NCI-H1092 (cell line): ENCODE results near the gene RACGAP1.

Experiments
- DNase-seq: peaks from one replicate; lab custom pipeline; 2025; lab: John Stamatoyannopoulos, UW

RACGAP1 gene

DNA sequence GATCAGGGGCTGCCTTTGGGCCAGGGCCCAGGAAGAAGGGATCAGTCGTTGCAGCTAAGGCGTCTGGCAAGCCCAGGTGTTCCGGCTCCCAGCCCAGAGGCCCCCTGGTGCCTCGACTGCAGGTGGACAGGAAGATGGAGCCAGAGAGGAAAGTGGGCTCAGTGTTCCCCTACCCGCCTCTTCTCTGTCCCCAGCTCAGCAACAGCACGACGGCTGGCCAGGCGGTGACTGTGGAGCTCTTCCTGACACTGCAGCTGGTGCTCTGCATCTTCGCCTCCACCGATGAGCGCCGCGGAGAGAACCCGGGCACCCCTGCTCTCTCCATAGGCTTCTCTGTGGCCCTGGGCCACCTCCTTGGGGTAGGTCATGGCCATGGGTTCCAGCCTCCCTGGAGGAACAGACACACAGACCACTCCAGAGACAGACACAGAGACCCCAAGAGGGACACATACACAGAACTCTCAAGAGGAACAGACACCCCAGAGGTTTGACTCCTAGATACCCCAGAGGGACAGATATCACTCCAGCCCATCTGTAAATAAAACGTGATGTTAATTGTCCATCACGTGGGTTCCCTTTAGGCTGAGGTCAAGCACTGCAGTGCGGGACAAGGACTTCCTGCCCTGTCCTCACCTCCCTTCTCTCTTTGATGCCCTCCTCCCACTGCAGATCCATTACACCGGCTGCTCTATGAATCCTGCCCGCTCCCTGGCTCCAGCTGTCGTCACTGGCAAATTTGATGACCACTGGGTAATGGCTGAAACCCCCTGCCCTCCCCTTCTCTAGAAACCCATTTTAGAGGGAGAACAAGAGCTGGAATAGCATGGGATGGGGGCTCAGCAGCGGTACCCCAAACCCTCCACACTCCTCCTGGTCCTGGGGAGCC lies 71.1 kb downstream of the RACGAP1 start:
- DNase-seq, result no peak

DNA sequence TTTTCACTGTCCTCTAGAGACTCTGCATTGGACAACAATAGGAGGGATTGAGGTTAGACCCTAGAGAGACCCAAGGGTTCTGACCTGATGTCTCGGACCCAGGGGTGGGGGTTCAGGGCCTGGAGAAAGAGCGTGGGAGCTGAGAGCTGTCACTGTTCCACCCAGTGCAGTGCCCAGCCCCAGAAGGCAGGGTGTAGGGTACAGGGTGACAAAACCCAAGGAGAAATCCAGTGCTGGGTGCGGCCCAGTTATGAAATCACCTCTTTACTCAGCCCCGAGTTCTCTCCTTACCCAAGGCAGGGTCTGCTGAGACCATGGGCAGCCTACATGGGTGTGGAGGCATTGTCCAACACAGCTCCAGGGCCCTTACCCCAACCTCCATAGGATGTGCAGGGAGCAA lies 72.1 kb downstream of the RACGAP1 start:
- DNase-seq, result no peak

DNA sequence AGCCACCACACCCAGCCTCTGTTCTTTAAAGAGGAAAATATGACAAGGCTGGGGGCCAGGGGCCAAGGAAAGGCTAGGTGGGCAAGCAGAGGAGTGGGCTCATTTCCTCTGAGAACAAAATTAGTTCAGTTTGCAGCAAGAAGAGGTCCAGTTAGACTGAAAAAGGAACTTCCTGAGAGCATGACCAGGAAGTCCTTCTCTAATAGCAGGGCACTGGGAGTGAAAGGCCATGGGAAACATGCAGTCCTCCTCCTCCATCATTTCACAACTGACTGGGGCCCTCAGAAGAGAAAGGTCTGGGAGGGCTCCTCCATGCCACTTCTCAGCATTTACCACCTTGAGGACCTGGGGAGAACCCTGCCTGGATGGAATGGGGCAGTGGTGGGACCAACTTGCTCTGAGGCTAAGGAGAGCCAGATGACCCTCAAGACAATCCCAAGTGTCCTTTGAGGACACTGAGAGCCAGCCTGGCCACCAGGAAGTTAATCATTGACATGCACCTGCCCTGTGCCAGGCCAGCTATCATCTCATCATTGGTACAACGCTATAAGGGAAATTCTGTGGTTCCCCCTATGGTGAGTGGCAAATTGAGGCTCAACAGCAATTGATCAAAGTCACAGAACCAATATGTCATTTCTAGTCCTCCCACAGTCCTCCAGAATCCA lies 72.8 kb downstream of the RACGAP1 start:
- DNase-seq, result no peak

DNA sequence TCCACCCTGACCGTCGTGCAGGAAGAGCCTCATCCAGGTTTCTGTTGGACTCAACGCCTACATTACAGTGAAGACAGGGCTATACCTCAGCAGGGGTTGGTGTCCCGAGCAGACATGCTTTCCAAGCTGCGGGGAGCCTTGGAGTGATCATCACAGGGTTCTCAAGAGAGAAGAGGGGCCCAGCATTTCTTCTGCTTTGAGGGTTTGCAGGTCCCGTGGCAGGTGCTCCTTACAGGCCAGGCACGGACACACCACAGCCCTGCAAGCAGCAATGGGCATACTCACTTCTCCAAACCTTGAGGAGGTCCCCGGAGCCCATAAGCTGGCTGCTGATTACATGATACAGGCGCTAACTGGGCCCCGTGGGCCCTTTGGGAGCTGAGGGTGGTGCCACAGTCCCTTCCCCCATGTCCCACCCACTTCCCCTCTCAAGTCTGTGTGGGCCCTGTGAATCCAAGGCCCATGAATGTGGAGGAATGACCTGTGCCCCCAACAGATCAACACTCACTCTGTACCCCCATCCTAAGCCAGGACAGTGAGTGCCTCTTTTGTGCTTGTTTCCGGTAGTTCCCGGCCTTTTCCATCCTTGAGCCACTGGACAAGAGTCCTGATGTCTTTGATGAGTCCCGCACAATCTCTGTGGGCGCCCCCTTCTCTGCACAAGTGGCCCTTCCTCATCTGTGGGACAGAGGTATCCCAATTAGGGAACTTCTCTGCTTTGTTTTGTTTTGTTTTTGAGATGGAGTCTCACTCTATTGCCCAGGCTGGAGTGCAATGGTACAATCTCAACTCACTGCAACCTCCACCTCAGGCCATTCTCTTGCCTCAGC lies 73.7 kb downstream of the RACGAP1 start:
- no peak for DNase-seq

DNA sequence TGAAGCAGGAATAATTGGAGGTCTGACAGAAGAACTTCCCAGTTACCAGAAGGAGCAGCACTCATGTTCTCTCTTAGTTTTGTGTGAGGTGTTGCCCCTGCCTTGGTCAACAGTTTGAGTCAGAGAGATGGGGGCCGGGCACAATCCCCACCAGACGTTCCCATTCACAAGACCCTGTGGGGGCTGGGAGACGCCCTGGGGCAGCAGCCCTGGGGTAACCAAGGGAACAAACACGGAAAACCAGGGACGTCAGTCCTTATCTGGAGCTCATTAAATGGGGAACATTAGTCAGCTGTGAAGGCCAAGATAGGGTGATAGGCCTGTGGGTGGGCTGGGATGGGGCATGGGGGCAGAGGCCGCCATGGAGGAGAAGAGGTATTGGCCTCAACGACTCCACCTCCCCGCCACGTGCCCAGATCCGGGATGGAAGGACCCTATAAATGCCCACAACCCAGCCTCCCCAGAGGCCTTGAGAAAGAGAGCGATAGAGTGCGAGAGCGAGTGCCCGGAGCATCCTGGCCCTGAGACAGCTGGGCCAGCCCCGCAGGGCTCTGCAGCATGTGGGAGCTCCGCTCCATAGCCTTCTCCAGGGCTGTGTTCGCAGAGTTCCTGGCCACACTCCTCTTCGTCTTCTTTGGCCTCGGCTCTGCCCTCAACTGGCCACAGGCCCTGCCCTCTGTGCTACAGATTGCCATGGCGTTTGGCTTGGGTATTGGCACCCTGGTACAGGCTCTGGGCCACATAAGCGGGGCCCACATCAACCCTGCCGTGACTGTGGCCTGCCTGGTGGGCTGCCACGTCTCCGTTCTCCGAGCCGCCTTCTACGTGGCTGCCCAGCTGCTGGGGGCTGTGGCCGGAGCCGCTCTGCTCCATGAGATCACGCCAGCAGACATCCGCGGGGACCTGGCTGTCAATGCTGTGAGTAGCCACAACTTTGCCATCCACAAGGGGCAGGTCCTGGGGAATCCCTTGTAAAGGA lies 74.7 kb downstream of the RACGAP1 start, which contains the start of gene AQP2:
Gene AQP2, plus strand, starts transcription at position 465 of the 979 bp plus-strand sequence. Its CDS starts 94 bp downstream, at position 559.
- DNase-seq, result no peak

DNA sequence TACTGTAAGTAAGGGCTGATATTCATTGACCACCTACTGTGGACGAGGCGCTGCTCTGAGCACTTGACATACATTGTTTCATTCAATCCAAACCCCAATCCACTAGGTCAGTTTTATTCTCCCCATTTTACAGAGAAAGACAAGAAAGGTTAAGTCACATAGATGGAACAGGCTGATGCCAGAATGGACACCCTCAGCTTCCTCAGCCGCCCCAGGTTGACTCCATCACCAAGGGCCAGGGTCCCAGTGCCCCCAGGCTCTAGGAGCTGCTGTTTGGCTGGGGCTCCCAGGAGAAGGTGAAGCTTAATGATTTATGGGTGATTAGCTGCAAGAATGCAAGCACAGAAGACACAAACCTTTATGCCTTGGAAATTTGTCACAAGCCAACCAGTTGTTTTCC lies 75.4 kb downstream of the RACGAP1 start:
- no peak for DNase-seq

DNA sequence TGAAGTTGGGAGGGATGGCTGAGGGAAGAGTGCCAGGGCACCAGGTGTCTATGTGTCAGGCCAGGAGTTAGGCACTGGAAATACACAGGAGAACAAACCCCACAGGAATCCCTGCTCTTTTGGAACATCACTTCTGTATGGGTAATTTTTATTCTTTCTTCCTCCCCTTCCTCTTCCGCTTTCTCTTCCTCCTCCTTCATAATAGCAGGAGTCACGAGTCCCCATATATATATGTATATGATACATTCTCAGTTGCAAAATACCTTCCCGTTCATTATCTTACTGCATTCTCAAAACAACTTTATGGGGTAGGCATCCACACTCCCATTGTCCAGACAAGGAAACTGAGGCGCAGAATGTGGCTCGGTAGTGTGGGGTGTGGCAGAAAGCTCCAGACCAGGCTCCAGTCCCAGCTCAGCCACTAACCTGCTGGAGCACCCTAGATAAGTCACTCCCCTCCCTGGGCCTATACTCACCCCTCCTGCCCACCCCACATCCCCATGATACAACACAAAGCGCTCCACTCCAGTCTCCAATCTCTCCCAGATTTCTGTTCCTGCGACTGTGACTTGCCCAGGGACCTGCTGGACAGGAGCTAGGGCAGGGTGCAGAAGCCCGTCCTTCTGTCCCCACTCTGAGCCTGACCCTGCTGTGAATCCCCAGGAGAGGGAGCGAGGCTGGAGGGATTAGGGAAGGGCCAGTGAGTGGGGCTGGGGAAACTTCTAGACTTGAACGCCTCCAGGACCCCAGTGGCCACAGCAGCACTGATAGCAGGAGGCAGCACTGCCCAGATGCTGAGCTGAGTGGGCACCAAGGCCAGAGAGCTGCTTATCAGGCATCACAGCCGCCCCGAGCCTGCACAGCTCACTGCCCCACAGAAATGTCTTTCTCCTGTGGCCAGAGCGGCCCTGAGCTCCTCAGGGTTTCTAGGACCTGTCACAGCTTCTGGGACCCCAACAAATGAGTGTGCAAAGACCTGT lies 76.1 kb downstream of the RACGAP1 start:
- no peak for DNase-seq

DNA sequence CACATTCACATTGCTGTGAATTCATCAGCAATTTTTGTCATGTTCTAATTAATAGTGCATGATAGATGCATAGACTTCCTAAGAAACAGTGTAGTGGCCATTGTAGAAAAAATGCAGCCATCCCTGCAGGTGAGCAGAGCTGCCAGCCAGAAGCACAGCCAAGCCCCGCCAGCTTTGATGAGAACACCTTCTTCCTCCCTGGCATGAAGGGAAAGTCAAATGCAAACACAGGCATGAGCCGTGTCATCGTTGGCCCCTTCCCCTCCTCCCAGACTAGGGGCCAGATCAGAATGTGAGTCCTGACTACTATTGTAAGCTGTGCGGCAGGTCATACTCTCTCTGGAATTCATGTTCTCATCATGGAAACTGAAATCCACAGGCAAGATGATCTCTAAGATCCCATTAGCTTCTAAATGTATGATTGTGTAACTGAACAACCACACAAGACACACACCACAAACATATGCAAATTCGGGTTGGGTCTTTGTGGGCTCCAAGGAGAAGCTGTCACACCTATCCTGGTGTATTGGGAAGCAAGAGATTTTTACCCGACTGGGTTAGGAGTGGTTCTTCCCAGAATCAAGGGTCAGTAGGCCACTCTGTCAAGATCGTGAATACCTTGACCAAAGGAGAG lies 77.6 kb downstream of the RACGAP1 start:
- no peak for DNase-seq

DNA sequence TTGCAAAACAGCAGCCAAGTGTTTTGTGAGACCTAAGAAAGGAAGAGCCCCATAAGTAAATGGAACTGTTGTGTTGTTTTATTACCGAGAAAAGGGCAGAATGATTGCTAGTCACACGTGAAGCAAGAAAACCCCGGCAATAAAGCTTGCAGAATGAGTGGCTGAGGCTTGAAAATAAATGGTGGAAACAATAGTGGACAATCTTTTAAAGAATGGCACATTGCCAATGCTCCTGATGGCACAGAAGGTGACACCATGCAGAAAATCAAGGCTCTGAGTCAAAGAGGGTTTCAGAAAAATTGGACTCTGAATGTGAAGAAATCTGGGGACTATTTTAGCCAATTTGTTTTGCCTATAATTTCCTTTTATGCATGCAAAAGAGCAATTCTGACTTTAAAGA lies 78.8 kb downstream of the RACGAP1 start:
- DNase-seq, result no peak

DNA sequence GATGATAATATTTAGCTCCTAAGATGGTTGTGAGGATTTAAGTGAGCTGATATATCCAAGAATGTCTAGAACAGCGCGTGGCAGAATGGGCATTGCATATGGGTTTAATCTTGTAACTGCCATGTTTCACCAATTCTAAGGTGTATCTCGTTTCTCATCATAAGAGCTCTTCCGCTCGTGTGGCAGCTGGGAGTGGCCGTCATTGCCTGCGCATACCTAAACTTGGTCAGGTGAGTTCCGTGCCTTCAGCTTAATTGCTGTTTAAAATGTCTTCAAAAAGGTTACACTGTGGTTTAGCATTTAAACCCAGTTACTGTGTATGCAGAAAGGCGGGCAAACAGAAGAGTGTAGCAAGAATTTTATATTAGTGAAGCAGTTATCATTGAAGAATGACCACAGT lies 79.2 kb downstream of the RACGAP1 start:
- no peak for DNase-seq

DNA sequence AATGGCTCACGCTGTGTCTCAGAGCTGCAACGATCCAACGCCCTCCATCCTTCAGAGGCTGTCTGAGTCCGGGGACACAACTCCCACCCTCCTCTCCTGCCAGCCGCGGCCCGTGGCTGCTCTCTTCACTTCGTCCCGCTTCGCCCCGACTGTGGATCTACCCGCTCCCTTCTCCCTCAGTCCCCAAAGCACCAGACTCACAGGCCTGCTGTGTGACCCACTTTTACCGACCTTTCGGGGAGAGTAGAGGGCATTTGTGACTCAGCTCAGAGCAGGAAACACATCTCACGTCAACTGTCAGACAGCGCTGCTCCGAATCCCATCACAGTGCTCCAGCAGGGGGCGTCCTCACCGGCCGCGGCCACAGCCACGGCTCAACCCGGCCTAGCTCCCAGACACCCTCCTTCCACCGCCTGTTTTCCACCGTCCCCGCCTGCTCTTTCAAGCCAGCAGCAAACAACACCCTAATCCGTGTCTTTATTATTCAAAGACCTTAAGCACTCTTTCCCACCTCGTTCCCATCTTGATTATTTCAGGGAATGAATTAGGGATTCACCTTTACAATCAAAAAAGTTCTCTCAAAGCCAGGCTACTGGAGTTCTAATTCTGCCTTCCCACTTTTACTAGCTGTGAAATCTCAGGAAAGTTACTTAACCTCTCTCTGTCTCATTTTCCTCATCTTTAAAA lies 79.8 kb downstream of the RACGAP1 start:
- DNase-seq, result no peak

DNA sequence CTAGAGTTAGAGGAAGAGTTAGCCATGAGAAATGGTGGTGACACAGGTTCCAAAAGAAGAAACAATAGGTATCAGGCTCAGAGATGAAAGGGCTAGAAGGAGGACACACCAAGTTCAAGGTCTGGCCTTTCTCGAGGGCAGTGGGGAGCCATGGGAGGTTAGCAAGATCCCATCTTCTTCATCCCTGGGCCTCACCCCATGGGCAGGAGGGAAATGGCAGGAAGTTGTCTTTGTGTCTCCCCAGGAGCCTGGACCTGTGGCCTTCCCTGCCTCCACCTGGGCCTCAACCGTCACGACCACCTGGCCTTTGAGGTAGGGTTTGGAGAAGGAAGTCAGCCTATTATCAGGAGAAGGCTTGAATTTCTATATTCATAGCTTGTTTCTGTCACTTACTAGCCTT lies 80.6 kb downstream of the RACGAP1 start:
- no peak for DNase-seq

DNA sequence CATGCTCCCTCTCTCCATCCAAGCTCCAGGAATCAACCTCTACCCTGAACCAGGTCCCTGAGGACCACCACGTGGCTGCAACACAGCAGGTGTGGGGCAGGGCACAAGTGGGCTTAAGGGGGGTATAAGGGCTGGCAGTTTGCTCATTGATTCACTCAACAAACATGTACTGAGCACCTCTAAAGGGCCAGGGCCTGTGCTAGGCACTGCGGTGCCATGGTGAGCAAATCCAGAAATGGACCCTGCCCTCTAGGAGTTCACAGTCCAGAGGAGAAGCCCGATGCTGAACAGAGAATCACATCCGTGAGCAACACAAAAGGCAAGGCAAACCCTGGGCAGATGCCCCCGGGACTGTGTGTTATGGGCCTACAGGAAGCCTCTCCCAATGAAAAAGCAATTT lies 81.2 kb downstream of the RACGAP1 start:
- no peak for DNase-seq

DNA sequence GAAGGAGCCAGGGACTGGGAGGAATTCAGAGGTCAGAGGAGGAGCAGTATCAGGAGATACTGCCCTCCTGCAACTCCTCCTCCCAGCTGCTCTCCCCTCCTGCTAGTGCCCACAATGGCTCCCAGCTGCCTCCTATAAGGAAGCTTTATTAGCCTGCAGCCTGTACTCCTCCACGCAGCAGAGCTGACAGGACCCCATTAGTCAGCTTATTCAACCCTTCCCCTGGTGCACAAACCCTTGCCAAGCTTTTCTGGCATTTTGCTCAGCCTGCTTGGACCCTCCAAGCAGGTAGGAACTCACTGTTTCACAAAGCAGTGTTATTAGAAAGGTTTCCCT lies 81.7 kb downstream of the RACGAP1 start:
- no peak for DNase-seq

DNA sequence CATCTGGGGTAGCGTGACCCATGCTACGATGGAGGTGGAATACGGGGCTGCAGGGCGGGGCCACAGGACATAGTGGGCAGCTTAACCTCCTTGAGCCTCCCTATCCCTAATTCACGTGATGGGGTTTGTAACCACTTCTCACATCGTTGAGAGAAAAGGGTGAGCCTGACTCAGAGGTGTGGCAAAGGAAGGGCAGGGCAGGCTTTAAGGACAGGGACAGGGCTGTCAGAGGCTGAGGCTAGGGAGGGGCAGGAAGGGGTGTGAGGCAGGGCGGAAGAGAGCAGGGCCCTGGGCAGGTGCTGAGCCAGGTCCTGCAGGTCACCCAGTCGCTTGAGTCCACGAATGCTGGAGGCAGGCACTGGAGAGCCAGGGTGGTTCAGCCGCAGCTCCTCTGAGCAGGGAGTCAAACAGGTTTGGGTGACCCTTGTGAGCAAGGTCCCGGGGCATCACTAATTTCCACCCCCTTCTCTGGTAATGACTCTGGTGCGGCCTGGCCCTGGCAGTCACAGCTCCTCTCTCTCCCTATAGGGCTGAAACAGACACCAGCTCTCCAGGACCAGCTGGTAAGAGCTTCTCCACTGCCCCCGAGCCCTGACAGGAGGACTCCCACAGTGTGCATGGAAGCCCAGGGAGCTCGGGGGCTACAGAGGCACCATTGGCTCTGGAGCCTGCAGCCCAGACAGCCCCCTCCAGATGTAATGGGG lies 82.2 kb downstream of the RACGAP1 start:
- DNase-seq, result no peak

DNA sequence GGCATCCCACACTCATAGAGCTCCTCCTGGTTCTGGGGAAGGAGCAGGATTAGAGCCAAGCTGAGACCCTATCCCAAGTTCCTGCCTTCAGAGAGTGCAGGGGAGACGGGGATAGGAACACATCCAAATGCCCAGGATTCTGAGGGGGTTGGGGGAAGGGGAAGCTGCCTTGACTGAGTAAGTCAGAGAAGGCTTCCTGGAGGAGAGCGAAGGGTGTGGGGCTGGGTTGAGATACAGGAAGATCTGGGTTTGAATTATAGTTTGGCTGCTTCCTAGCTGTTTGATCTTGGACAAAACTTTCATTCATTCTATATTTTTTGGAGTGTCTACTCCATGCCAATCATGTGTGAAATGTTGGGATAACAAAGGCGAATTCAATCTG lies 82.8 kb downstream of the RACGAP1 start:
- DNase-seq, result no peak

DNA sequence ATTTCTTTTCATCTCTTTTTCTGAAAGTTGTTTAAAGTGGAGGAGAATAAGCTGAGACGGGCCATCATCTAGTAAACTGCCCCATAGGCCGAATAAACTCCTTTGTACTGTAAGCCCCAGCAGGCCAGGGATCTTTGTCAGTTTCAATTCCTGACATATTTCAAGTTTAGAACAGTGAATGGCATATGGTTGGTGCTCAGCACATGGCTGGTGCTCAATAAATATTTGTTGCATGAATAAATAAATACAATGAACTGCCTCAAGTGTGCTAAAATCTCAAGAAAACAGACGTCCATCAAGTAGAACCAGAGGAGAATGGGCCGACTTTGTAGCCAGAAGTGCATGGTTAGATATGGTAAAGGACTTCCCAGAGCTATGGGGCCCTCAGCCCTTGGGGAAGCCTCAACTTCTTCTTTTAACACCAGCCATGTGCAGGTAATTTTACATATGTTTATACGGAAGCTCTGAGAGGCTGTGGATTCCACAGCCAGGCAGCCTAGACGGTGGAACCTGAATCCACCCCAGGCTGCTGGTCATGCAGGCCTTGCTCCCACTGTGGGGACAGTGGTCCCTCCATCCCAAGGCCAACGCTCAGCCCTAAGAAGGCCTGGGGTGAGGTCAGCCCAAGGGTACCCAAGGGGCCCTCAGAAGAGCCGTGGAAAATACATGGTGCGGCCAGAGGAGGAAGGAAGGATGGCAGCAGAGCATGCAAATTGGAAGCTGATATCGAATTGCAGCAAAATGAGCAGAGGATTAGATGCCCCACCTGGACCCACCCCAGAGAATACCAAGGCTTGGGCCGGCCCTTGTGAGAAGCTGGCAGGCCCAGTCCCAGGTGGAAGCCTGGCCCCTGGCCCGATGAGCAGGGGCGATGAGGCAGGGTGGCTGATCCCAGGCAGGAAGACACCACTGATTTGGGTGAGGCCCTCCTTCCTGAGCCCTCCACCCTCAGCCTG lies 83.5 kb downstream of the RACGAP1 start:
- DNase-seq, result no peak
